Mucosa of rectum (tissue), 2 donors: ENCODE data around the gene MS4A18.

ENCODE experiments used
- H3K27ac ChIP-seq, 2 donors: one replicate each; pipeline ENCODE4 v1.7.0; 2013; ENCODE audit warnings: inconsistent platforms in 2 of 2, low read depth in 2 of 2, low read length in 2 of 2
- H3K27me3 ChIP-seq, 2 donors: one replicate each; pipeline ENCODE4 v1.7.0; 2013; ENCODE audit warnings: low read length in 2 of 2; ENCODE audit not compliant: control insufficient read depth in 2 of 2, insufficient read depth in 2 of 2
- H3K36me3 ChIP-seq, 2 donors: one replicate each; pipeline ENCODE4 v1.7.0; 2013; ENCODE audit warnings: low read length in 2 of 2; ENCODE audit not compliant: control insufficient read depth in 2 of 2, insufficient read depth in 2 of 2
- H3K4me1 ChIP-seq, 2 donors: one replicate each; pipeline ENCODE4 v1.7.0; 2013; ENCODE audit warnings: low read length in 2 of 2, mild to moderate bottlenecking in 1 of 2; ENCODE audit not compliant: control insufficient read depth in 2 of 2, insufficient read depth in 2 of 2
- H3K4me3 ChIP-seq, 2 donors: one replicate each; pipeline ENCODE4 v1.7.0; 2013; ENCODE audit warnings: low read length in 2 of 2
- H3K9ac ChIP-seq, 2 donors: one replicate each; pipeline ENCODE4 v1.7.0; 2013; ENCODE audit warnings: low read length in 2 of 2, low read depth in 1 of 2, mild to moderate bottlenecking in 1 of 2
- H3K9me3 ChIP-seq, 2 donors: one replicate each; pipeline ENCODE4 v1.7.0; 2013; ENCODE audit warnings: low read length in 2 of 2; ENCODE audit not compliant: control insufficient read depth in 2 of 2
- donor health status: healthy.
- donor health status: Normal muscosa, but diverticular disease.

MS4A18 gene

DNA sequence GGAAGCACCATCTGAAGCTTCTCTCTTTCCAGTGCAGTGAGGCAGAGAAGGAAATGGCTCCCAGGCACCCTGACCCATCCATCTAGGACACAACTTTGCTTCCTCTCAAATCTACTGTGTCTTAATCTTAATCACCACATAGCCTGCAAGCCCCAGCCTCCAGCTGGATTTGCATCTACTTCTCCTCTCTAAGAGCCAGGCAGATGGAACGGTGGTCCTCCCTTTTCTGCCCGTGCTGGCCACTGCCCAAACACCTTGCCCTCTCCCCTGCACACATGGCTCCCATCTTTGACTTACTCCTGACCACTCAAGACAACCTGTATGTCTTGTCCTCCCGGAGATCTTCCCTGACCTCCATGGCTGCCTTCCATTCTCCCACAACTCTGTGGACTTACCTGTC is 68.0 kb downstream of the MS4A18 start:
- Histone ChIP-seq H3K27me3 (no peaks in the 10 kb centered on the region), H3K9me3 (no peaks in the 10 kb centered on the region), H3K4me1 (no peaks in the 10 kb centered on the region), H3K27ac (no peak overlapping the region), H3K4me3 (no peak overlapping the region), H3K9ac (no peak overlapping the region), H3K36me3 (no peaks in the 10 kb centered on the region)
